Ovary (tissue), 3 donors: ENCODE measurements around the gene BROX.

Experiments
- EP300 ChIP-seq: sonication (generic); formaldehyde crosslinking; IDR thresholded peaks from one replicate; pipeline ENCODE4 v1.6.1; 2017; ENCODE audit warnings: antibody characterized with exemption
- POLR2A ChIP-seq: fragments of 450-650 bp; IDR thresholded peaks from one replicate; pipeline ENCODE4 v1.6.1; 2017; ENCODE audit warnings: antibody characterized with exemption, mild to moderate bottlenecking, moderate library complexity
- TF ChIP-seq, protein P1 (sequence below), 3 donors: fragments of 450-650 bp in 2 of 3; fragments of 200-600 bp in 1 of 3; IDR thresholded peaks; one replicate each; pipeline versions ENCODE4 v1.5.1 to v1.8.0; 2016 to 2022; ENCODE audit warnings: antibody characterized with exemption in 3 of 3, mild to moderate bottlenecking in 1 of 3
- donor health status: DM: no; HTN: no; CAD: no.

DNA sequence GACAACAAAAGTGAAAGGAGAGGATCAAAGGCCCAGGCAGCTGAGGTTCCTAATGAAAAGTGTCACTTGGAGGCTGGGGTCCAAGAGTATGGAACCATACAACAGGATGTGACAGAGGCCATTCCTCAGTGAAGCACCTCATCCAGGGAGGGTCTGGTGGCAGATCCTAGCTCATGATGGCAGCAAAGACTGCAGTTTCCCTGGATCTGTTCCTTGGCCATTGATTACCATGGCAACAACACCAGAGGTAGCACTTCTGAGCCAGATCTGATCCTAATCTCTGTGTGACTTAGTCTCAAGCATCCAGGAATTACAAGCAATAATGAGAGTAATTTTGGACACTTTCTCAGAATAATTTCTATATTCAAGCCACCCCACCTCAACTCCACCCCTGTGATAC is 37.6 kb downstream of the BROX start:
- TF ChIP-seq, protein P1, sequence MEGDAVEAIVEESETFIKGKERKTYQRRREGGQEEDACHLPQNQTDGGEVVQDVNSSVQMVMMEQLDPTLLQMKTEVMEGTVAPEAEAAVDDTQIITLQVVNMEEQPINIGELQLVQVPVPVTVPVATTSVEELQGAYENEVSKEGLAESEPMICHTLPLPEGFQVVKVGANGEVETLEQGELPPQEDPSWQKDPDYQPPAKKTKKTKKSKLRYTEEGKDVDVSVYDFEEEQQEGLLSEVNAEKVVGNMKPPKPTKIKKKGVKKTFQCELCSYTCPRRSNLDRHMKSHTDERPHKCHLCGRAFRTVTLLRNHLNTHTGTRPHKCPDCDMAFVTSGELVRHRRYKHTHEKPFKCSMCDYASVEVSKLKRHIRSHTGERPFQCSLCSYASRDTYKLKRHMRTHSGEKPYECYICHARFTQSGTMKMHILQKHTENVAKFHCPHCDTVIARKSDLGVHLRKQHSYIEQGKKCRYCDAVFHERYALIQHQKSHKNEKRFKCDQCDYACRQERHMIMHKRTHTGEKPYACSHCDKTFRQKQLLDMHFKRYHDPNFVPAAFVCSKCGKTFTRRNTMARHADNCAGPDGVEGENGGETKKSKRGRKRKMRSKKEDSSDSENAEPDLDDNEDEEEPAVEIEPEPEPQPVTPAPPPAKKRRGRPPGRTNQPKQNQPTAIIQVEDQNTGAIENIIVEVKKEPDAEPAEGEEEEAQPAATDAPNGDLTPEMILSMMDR (IDR thresholded peaks at IDR 0.05) = no peak
- TF ChIP-seq POLR2A (no peak), EP300 (no peak)
